IPS DF 19.7 (cell line): ENCODE results near the gene PCDH11X.
"Not testable (repeated sequence)": the region's sequence is repeated elsewhere in the genome, so short reads cannot be mapped to it uniquely, and the experiment has no call there.

Experiments used
- DNase-seq: peaks from one replicate; pipeline ENCODE4 v3.0.0-alpha.2; 2013; ENCODE audit warnings: low read depth, low spot score

The PCDH11X gene, protein sequence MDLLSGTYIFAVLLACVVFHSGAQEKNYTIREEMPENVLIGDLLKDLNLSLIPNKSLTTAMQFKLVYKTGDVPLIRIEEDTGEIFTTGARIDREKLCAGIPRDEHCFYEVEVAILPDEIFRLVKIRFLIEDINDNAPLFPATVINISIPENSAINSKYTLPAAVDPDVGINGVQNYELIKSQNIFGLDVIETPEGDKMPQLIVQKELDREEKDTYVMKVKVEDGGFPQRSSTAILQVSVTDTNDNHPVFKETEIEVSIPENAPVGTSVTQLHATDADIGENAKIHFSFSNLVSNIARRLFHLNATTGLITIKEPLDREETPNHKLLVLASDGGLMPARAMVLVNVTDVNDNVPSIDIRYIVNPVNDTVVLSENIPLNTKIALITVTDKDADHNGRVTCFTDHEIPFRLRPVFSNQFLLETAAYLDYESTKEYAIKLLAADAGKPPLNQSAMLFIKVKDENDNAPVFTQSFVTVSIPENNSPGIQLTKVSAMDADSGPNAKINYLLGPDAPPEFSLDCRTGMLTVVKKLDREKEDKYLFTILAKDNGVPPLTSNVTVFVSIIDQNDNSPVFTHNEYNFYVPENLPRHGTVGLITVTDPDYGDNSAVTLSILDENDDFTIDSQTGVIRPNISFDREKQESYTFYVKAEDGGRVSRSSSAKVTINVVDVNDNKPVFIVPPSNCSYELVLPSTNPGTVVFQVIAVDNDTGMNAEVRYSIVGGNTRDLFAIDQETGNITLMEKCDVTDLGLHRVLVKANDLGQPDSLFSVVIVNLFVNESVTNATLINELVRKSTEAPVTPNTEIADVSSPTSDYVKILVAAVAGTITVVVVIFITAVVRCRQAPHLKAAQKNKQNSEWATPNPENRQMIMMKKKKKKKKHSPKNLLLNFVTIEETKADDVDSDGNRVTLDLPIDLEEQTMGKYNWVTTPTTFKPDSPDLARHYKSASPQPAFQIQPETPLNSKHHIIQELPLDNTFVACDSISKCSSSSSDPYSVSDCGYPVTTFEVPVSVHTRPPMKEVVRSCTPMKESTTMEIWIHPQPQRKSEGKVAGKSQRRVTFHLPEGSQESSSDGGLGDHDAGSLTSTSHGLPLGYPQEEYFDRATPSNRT (N-terminal part only)

GRCh38 chrX:91779135-91779534 is at the start of gene PCDH11X:
Gene PCDH11X, plus strand, starts transcription at chrX:91779375. Its CDS starts 56,130 bp downstream, at chrX:91835505.
- DNase-seq, result not testable (repeated sequence)

- DNase-seq, result not testable (repeated sequence)
Observed at GRCh38 chrX:91747446-91747845, 31.7 kb upstream of the PCDH11X start.

DNA sequence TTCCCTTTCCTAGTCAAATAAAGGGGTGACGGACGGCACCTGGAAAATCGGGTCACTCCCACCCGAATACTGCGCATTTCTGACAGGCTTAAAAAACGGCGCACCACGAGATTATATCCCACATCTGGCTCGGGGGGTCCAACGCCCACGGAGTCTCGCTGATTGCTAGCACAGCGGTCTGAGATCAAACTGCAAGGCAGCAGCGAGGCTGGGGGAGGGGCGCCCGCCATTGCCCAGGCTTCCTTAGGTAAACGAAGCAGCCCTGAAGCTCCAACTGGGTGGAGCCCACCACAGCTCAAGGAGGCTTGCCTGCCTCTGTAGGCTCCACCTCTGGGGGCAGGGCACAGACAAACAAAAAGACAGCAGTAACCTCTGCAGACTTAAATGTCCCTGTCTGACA is 26.2 kb upstream of the PCDH11X start:
- DNase-seq, result not testable (repeated sequence)

- DNase-seq, result not testable (repeated sequence)
Observed at GRCh38 chrX:91770619-91771488, 8.3 kb upstream of the PCDH11X start.

DNA sequence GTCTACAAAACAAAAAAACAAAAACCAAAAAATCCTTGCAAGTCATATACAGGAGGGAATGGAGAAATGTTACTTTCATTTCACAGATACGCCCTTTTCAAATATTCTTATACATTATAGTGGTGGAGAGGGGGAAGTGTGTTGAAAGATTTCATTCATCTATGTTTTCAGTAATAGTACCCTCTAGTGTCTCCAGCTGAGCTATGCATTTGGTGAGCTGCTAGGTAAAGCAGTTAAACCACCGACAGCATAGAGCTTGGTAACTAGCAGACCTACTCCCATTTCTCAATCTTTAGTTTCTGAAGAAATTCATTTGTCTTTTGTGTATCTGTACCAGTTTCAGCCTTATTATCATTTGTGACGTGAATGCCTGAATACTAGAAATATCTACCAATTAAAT is 5.2 kb upstream of the PCDH11X start:
- DNase-seq, result not testable (repeated sequence)

GRCh38 chrX:91780008-91780407 is 833 bp downstream of the PCDH11X start:
- not testable (repeated sequence) for DNase-seq

GRCh38 chrX:91780698-91781097 is 1.5 kb downstream of the PCDH11X start:
- not testable (repeated sequence) for DNase-seq

DNA sequence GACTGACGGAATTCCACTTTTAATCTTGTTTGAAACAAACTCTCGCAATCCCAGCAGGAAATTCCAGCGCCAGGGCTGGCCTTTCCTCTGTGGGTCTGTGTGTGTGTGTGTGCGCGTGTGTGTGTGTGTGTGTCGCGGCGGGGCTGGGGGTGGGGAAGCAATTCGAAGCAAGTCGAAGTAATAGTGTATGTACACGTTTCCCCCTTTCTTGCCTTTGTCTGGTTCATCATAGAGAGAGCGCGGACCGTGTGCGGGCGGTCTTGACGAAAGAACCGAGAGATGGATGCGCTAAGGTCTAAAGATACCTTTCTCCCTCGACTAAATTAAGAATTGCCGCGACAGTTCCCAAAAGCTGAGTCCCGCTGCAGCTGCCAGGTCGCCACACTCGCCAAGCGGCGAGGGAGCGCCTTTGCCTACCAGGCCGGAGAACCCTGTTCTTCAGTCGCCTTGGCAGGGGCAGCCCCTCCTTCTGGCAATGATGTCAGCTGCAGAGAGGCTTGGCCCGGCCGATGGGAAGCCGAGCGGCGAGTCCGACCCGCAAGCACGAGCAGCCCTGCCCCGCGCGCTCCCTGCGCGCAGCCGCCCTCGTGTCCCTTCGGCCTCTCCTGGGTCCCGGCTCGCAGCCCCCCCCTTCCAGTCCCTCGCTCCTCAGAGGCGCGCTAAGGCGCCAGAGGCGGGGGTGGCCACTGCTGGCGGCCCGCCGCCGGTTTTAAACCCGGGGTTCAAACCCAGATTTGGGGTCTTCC is 2.6 kb downstream of the PCDH11X start:
- DNase-seq, result not testable (repeated sequence)

DNA sequence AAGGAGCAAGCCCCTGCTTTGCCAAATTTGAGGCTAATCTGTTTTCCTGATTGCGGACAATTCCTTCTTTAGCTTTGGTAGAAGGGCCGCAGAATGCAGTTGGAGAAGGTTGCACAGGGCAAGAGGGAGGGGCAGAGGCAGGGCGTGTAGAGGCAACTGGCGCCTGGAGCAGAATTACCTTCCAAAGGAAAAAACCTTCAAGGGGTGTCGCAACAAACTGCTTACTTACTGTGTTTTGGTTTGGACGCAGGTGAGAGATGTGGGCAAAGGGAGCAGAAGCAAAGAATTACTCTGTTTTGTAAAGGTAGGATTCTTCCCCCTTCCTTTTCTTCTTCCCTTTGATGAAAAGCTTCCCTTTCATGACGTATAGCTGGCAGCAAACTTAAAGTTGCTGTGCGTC is 3.6 kb downstream of the PCDH11X start:
- DNase-seq, result not testable (repeated sequence)

DNA sequence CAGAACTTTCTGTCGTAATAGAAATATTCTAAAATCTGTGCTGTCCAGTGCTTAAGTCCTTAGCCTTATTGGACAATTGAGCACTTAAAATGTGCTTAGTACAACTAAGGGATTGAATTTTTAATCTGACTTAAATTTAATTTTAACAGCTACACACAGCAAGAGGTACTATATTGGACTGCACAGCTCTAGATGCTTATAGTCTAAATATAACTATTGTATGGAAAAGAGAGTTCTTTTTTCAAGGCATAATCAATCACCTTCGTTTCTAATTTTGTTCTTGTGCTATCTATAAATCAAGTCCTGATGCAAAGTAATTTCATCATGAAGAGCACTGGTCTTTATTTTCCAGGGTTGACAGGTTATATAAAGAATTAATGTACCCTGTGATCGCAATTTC is 38.4 kb downstream of the PCDH11X start:
- DNase-seq, result not testable (repeated sequence)

DNA sequence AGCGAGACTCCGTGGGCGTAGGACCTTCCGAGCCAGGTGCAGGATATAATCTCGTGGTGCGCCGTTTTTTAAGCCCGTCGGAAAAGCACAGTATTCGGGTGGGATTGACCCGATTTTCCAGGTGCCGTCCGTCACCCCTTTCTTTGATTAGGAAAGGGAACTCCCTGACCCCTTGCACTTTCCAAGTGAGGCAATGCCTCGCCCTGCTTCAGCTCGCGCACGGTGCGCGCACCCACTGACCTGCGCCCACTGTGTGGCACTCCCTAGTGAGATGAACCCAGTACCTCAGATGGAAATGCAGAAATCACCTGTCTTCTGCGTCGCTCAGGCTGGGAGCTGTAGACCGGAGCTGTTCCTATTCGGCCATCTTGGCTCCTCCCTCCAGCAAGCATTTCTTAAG is 46.1 kb downstream of the PCDH11X start:
- DNase-seq, result not testable (repeated sequence)
